KBM-7 (cell line): ENCODE measurements around the gene ACTR3.
"Not testable (repeated sequence)": the region's sequence is repeated elsewhere in the genome, so short reads cannot be mapped to it uniquely, and the experiment has no call there.

ENCODE experiments used
- DNase-seq: peaks from one replicate; pipeline ENCODE4 v3.0.0-alpha.2; 2015
- in situ Hi-C: fragments of 300-500 bp; cut with MboI; formaldehyde crosslinking; loops from 2 replicates; pipeline ENCODE4 v1.14.3; 2020; ENCODE audit warnings: low sequenced_read_pairs, low pct_unique_long_range_greater_than_20kb, mixed read lengths

Gene ACTR3

DNA sequence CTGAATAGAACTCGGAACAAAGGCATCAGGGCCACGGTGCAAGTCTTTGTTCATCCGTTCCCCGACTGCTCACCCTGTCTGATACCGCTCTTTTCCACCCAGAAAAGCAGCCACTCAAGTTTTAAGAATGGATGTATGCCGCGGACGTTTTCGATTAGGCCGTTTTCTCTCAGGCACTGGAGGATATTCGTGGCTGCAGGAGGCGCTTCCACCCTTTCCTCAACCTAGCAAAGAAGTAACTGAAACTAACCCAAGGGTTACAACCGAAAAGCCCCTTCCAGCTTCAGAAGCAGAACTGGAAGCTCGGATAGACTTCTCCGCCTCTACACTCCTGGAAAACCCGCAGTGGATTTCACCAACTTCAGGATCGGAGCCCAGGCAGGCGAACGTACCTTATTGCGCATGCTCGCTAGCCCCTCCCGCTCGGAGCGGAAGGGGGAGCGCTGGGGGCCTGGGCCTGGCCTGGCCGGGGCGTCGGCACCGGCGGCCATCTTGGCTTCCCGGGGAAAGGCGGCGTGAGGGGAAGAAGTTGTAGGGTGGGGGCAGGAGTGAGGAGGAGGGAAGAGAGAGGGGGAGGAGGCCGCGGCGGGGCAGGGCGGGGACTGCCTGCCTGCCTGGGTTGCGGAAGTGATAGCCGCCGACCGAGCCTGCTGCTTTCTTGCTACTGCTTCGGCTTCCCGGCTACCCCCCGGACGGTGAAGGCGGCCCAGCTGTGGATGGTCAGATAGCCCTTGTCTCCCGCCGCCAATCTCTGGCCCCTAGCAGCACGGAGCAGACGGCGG is at the start of gene ACTR3:
Gene ACTR3, plus strand, starts transcription at position 619 of the 782 bp plus-strand sequence. CDS start 191 bp downstream, outside the sequence.
- DNase-seq: peak; percentile 99
- in situ Hi-C loops: no loop called here

DNA sequence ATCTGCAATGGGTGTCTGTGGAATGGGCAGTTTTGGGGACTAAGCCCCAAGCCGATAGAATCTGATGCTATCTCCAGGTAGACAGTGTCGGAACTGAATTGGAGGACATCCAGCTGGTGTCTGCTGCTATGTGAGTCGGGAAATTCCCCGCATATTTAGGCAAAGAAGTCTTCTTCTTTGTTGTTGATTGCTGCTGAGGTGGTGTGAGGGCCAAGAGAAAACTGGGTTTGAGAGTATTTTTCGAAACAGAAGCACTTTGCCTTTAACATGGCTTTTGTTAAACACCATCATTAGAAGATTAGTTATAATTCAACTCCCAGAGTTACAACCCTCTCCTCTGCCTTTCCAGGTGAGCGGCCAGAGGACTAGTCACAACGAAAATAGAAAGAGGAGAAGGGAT is 49.4 kb upstream of the ACTR3 start:
- in situ Hi-C loops: no loop called here
- DNase-seq: no peak

DNA sequence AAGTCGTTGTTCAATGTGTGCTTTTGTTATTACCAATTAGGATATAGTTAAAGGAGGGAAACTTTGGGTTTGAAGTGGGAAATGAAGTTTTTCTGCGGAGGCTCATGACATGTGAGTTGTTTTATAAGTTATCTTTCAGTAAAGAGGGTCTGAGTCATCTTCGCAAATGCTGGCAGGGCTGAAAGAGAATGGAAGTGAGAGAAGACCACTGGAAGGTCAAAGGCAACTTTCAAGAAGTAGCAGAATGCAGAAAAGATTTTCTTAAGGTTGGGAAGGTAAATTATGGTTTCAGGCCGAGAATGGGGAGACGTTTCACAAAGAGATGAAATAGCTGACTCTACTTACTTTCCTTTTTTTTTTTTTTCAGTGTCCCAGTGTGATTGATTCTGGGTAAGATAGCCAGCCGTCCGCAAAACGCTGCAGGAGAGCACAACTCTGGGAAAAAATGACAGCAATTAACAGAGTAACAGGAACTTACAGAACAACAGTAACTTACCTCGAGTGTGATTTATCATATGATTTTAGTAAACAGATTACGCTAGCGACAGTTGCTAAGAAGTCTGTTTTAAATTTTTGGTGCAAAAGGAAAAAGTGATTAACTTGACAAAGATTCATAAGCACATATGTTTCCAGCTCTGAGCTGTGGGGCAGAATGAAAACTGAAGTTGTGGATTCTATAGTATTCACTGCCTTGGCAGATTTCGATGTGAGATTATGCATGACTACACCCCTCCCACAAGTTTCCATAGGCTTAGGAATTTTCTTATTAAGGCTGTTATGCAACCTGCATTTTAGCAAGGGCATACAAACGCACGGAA is 46.8 kb upstream of the ACTR3 start:
- DNase-seq: no peak
- in situ Hi-C loops: no loop called here

DNA sequence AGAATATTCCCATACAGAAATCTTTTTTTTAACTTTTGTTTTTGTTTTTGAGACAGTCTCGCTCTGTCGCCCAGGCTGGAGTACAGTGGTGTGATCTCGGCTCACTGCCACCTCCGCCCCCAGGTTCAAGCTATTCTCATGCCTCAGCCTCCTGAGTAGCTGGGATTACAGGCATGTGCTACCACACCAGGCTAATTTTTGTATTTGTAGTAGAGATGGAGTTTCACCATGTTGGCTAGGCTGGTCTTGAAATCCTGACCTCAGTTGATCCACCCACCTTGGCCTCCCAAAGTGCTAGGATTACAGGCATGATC is 46.2 kb upstream of the ACTR3 start:
- DNase-seq, in situ Hi-C loops: not testable (repeated sequence)

DNA sequence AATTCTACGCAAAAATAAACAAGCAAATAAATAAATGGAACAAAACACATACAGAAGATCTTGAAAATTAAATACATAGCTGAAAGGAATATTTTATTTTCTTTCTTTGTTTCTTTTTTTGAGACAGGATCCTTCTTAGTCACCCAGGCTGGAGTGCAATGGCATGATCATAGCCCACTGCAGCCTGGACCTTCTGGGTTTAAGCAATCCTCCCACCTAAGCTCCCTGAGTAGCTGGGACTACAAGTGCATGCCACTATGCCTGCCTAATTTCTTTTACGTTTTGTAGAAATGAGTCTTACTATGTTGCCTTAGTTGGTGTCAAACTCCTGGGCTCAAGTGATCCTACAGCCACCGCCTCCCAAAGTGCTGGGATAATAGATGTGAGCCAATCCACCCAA is 44.6 kb upstream of the ACTR3 start:
- in situ Hi-C loops: no loop called here

DNA sequence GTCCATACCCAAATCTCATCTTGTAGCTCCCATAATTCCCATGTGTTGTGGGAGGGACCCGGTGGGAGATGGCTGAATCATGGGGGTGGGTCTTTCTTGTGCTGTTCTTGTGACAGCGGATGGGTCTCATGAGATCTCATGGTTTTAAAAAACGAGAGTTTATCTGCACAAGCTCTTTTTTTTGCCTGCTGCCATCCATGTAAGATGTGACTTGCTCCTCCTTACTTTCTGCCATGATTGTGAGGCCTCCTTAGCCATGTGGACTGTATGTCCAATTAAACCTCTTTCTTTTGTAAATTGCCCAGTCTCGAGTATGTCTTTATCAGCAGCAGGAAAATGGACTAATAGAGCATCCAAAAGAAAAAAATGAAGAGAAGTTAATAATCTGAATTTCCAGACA is 44.1 kb upstream of the ACTR3 start:
- DNase-seq, in situ Hi-C loops: not testable (repeated sequence)

More for the DNA sequence above, 44.6 kb upstream of the ACTR3 start:
- no peak for DNase-seq

DNA sequence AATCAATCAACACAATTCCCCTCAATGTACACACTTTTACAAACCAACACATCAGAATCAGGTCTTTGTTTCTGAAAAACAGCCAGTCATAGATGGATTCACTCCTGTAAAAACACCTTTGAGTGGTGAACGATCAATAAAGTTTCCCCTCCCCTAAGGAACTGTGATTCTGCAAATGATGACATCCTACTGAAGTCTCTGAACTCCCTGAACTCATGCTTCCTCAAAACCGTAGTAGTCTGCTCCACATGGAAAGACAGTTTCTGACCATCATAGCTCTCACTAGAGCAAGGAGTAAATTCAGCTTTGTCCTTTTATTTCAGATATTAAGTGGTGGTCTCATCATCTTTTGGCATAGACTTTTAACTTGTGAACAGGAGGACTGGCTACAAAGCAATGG is 43.5 kb upstream of the ACTR3 start:
- DNase-seq: no peak
- in situ Hi-C loops: no loop called here

DNA sequence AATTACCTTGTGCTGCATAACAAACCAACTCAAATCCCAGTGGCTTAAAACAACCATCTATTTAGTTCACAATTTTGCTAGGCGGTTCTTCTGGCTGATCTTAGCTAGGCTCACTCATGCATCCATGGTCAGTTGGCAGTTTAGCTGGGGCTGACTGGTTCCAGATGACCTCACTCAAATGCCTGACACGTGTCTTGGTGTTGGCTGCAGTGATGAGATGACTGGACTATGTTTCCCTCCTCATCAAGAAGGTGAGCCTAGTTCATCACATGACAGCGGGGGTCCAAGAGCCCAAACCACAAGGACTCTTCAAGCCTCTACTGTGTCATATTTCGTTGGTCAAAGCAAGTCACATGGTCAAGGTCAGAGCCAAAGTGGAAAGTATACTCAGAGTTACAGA is 42.7 kb upstream of the ACTR3 start:
- in situ Hi-C loops: no loop called here
- DNase-seq: no peak

DNA sequence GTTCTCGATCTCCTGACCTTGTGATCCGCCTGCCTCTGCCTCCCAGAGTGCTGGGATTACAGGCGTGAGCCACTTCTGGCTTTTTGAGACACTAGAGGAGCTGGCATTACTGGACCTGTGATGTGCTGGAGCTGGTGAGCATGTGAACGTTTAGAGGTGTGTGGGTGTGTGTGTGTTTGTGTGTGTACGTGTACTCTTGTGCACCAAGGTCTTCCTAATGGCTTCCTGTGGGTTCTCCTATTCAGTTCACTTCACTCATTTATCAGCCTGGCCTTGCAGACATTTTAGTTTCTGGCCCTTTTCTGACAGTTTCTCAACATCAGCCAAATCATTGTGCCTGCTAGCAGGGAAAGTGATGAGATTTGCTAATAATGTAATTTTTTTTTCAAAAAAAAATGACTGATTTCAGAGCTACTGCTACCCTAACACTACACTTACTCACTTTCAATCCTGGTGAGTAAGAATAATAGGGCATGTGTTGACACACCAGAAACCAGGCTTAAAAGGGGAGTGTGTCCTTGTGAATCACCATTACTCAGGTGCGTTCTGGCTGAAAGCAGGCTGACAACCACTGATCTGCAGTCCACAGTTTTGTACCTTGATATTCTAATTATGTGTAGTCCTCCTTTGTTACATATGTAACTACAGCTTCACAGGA is 41.0 kb upstream of the ACTR3 start:
- DNase-seq: no peak
- in situ Hi-C loops: no loop called here

DNA sequence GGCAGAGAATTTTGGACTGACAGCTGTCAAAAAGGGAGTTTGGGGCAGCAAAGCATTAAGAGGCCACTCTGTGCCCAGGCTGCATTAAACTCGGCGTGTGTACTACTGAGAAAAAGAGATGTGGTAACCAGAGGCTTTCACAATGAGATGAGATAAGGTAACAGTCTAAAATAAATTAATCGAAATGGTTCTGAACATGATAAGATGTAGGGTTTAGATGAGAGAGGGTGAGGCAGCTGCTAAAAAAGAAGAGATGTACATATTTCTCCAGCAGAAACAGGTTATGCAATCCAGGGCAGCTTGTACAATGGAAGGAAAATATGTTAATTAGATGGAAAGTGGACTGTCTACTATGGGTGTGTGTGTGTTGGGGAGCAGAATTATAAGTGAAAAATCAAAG is 39.2 kb upstream of the ACTR3 start:
- DNase-seq: no peak
- in situ Hi-C loops: no loop called here

DNA sequence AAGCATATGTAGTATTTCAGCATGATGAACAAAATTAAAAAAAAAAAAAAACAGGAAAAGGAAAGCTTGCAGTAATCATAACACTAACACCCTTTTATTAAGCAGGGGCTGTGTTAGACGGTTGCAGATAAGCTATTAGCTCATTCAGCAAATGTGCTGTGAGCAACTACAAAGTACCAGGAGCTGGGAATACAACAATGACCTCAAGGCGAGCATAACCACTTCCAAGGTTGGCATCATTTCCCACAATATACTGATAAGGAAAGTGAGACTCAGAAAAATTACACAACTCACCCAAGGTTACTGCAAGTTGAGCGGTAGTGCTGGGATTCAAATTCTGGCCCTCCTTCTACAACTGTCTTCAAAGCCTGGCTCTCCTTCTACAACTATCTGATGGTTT is 38.2 kb upstream of the ACTR3 start:
- no peak for DNase-seq
- in situ Hi-C loops: no loop called here

DNA sequence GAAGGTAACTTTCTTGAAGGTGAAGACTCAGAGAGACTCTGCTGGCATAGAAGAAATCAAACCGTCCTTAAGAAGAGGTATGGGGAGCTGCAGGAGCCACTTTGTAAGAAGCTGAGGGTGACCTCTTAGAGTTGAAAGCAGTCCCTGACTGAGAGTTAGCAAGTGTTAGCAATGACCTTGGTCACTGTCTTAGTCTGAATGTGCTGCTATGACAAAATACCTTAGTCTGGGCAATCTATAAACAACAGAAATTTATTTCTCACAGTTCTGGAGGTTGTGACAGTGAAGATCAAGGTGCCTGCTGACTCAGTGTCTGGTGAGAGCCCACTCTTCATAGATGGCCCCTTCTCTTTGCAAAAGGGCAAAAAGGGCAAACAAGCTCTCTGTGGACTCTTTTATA is 35.7 kb upstream of the ACTR3 start:
- in situ Hi-C loops: no loop called here
- no peak for DNase-seq

DNA sequence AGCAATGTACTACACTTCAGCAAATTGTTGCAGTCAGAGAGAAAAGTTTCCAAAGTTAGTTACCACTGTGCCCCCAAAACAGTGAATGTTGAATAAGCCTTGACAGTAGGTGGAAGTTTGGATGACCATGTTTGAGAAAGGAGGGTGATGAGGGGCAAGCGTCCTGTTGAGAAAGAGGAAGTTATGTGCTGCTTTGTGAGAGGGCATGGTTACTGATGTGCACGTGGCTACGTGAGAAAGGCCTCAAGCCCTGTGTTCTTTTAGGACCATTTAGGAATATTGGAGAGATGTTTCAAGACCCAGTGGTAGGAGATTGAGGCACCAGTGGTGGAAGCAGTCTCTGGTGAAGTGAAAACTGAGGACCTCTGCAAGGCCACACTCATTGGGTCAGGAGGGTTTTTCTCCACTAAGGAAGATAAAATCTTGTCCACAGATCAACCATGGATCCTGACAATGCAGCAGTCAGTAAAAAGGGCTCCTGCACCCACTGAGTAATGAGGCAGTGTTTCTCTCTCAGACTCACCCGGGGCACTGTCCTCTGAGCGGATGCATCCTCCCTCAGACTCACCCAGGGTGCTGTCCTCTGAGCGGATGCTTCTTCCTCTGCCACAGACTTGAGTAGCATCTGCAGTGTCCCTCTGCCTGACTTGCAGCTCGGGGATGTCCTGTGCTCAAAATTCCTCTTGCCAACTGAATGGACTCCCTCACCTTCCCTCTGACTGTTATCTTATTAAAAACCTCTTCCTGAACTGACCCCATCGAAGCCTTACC is 34.7 kb upstream of the ACTR3 start:
- DNase-seq: peak; percentile 59
- in situ Hi-C loops: no loop called here

DNA sequence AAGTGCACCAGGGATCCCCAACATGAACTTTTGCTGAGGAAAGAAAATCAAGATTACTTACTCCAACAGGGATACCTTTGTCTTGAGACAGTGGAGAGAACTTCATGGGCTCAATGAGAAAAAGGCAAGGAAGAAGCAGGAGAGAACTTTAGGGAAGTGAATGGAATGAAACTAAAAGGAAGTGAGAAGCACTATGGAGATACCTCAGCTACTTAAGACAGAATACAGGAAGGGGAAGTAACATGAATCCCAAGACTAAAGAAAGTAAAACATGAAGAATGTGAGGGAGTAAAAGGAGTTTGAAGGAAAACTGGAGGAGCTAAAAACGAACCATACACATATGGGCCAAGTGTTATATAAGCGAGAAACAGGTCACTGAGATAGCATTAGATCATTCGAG is 32.4 kb upstream of the ACTR3 start:
- in situ Hi-C loops: no loop called here
- DNase-seq: peak; percentile 64

DNA sequence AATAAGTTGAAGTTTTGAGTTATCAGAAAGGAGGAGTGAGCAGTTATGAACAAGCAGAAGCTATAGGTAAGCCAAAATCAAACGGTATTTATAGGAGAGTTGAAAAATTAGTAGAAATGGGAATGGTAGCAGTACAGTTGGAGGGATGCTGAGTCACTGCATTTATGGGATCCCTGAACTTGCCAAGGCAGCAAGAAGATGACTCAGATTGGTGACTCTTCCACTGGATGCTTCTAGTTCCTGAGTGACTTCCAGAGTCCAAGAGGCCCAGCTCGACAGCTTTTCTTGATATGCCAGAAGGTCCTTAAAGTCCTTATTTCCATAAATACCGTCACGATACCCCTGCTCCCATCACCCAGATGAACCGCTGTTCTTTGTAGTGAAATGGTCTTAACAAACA is 31.1 kb upstream of the ACTR3 start:
- in situ Hi-C loops: no loop called here
- no peak for DNase-seq

DNA sequence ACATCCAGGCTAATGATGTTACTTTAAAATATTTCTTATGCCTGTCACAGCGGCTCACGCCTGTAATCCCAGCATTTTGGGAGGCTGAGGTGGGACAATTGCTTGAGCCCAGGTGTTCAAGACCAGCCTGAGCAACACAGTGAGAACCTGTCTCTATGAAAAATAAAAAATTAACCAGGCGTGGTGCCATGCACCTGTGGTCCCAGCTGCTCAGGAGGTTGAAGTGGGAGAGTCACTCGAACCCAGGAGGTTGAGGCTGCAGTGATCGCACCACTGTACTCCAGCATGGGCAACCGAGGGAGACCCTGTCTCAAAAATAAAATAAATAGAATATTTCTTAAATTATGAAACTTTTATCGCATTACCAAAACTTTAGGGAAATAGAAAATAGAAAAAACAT is 28.1 kb upstream of the ACTR3 start:
- in situ Hi-C loops: no loop called here
- DNase-seq: no peak

DNA sequence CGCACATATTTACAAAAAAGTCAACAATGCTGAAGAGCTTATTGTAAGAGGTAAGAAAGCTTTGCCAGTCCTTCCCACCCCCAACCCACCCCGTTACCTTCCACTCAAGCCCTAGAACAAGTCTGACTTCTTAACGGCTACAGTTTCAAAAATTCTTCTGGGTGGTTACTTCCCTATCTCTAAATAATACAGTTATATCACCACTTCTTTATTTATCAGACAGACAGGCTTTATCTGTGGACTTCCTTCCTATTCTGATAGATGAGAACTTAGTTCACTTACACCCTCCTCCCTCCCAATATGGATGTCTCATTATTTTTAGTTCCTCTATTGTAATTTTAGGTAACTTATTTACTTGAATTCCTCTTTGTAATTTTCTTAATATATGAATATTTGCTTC is 26.7 kb upstream of the ACTR3 start:
- peak; percentile 57 for DNase-seq
- in situ Hi-C loops: no loop called here

DNA sequence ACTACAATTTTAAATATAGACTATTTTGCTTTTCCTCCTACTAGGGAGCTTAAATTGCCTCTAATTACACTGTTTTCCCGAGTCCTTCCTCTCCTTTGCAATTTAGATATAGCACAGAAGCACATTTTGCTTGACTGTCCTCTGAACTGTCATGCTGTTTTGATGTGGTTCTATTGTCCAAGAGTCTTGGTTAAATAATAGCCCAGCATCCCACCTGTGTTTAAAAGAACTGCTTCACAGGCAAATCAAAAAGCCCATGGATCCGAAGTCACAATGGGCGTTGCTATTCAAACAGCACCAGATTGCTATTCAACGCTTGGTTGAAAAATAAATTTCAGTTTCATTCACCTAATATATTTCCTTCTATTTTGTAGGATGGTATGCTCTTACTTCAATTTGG is 22.3 kb upstream of the ACTR3 start:
- in situ Hi-C loops: no loop called here
- DNase-seq: no peak

DNA sequence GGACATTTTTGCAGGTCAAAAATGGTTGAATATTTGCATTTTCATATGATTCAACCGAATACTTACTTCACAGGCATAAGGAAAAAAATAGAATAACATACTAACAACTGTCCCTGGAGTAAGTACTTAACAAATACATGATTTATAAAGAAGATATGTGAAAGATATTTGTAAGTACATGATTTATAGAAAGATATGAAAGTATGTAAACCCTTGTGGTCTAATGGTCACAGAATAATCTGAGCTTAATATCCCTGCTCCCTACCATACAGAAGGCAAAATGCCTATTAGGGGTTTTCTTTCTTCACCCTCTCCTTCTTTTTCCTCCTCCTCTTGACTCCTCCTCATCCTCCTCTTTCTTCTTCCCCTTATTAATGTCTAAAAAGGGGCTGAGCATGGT is 20.6 kb upstream of the ACTR3 start:
- no peak for DNase-seq
- in situ Hi-C loops: no loop called here

DNA sequence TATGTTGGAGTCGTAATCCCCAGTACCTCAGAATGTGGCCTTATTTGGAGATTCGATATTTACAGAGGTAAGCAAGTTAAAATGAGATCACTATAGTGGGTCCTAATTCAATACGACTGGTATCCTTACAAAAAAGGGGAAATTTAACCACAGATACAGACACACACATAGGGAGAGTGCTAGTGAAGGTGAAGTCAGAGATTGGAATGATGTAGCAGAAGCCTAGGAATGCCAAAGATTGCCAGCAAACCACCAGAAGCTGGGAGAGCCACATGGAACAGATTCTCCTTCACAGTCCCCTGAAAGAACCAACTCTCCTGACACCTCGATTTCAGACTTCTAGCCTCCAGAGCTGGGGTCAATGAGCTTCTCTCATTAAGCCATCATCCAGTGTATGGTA is 17.7 kb upstream of the ACTR3 start:
- in situ Hi-C loops: no loop called here

More for the DNA sequence above, 17.7 kb upstream of the ACTR3 start:
- no peak for DNase-seq
